ENCODE measurements around the gene RAB40B.

Gene RAB40B

DNA sequence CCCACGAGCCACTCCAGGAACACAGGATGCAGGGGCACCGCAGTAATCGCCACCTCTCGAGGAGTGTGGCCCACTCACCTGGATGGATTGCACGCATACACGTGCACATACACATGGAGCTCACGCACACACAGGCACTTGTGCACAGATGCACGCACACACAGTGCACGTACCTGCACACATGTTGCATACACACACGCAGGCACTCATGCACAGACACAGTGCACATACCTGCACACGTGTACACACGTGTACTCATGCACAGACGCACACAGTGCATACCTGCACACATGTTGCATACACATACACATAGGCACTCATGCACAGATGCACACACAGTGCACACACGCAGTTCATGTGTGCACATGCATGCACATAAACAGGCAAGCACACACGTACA is 38.6 kb downstream of the RAB40B start:
- TF ChIP-seq, protein P1, sequence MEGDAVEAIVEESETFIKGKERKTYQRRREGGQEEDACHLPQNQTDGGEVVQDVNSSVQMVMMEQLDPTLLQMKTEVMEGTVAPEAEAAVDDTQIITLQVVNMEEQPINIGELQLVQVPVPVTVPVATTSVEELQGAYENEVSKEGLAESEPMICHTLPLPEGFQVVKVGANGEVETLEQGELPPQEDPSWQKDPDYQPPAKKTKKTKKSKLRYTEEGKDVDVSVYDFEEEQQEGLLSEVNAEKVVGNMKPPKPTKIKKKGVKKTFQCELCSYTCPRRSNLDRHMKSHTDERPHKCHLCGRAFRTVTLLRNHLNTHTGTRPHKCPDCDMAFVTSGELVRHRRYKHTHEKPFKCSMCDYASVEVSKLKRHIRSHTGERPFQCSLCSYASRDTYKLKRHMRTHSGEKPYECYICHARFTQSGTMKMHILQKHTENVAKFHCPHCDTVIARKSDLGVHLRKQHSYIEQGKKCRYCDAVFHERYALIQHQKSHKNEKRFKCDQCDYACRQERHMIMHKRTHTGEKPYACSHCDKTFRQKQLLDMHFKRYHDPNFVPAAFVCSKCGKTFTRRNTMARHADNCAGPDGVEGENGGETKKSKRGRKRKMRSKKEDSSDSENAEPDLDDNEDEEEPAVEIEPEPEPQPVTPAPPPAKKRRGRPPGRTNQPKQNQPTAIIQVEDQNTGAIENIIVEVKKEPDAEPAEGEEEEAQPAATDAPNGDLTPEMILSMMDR (IDR thresholded peaks at IDR 0.05; ENCODE audit: low read depth, low read length), result no peak
- TF ChIP-seq EZH2phosphoT487 (IDR thresholded peaks at IDR 0.05; ENCODE audit: low read depth), result no peak
- no peak overlapping the region for H2AFZ ChIP-seq (ENCODE audit: low read depth, low read length)
- H3K79me2 ChIP-seq (ENCODE audit: low read length), result no peaks in the 10 kb centered on the region
- H3K4me1 ChIP-seq (ENCODE audit: low read length), result no peaks in the 10 kb centered on the region
- H3K4me3 ChIP-seq (ENCODE audit: low read length), result no peak overlapping the region
- H3K27me3 ChIP-seq (ENCODE audit: low read depth, low read length), result no peaks in the 10 kb centered on the region
- no peaks in the 10 kb centered on the region for H3K9me3 ChIP-seq (ENCODE audit: insufficient read depth, low read length)
- H3K36me3 ChIP-seq (replicated peaks; ENCODE audit: low read depth, low read length), result no peaks in the 10 kb centered on the region
- no peak overlapping the region for H3K4me2 ChIP-seq (ENCODE audit: low read length)
- H3K27ac ChIP-seq (ENCODE audit: low read length), result no peak overlapping the region
- H4K20me1 ChIP-seq (ENCODE audit: insufficient read depth, low read length), result no peaks in the 10 kb centered on the region
- no peak overlapping the region for H3K9ac ChIP-seq (ENCODE audit: low read length)

DNA sequence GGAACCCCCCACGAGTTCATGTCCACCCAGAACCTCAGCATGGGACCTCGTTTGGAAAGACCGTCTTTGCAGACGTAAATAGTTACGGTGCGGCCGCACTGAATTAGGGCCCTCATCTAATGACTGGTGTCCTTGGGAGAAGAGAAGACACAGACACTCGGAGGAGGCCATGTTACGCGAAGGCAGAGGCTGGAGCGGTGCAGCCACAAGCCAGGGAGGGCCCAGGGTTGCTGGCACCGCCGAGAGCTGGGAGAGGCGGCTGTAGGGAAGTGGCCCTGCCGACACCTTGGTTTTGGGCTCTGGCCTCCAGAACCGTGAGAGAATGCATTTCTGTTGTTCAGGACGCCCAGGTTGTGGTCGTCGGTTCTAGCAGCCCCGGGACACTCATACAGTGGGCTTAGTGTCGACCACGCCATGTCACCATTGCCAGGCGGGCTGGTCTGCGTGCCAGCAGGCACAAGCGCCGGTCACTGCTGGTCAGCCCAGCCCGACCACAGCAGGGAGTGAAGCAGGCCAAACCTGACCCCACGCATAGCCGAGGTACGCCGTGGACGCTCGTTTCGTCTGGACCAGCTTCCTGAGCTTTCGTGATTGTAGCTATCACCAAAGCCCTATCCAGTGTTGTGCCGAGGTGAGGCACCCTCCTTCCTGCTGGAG is 39.6 kb downstream of the RAB40B start:
- Histone ChIP-seq H3K4me1 (ENCODE audit: low read length) (no peaks in the 10 kb centered on the region), H3K79me2 (ENCODE audit: low read length) (no peaks in the 10 kb centered on the region), H3K36me3 (replicated peaks; ENCODE audit: low read depth, low read length) (no peaks in the 10 kb centered on the region), H2AFZ (ENCODE audit: low read depth, low read length) (no peak overlapping the region), H3K4me2 (ENCODE audit: low read length) (no peak overlapping the region), H3K27ac (ENCODE audit: low read length) (no peak overlapping the region), H4K20me1 (ENCODE audit: insufficient read depth, low read length) (no peaks in the 10 kb centered on the region), H3K27me3 (ENCODE audit: low read depth, low read length) (no peaks in the 10 kb centered on the region), H3K9me3 (ENCODE audit: insufficient read depth, low read length) (no peaks in the 10 kb centered on the region), H3K9ac (ENCODE audit: low read length) (no peak overlapping the region), H3K4me3 (ENCODE audit: low read length) (no peak overlapping the region)
- no peak for TF ChIP-seq EZH2phosphoT487 (IDR thresholded peaks at IDR 0.05; ENCODE audit: low read depth)
- TF ChIP-seq, protein P1 (IDR thresholded peaks at IDR 0.05; ENCODE audit: low read depth, low read length), result no peak

DNA sequence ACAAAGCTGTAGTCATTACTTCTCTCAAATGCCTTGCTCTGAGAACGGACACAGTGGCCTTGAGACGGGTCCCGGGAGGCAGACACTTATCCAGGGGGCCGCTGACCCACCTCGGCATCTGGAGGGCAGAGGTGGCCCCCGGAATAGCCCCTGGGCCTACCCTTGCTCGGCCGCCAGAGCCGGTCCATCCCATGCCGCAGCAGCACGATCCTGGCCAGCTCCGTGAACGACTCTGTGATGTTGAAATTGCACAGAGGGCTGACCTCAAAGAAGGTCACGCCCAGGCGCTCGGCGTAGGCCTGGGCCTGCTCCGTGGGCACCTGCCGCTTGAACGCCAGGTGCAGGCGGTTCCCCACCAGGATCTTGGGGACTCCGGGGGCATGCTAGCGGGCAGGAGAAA is 40.2 kb downstream of the RAB40B start:
- no peaks in the 10 kb centered on the region for H4K20me1 ChIP-seq (ENCODE audit: insufficient read depth, low read length)
- H3K9me3 ChIP-seq (ENCODE audit: insufficient read depth, low read length), result no peaks in the 10 kb centered on the region
- no peak overlapping the region for H3K27ac ChIP-seq (ENCODE audit: low read length)
- H3K9ac ChIP-seq (ENCODE audit: low read length), result no peak overlapping the region
- no peak overlapping the region for H3K4me2 ChIP-seq (ENCODE audit: low read length)
- no peak for TF ChIP-seq EZH2phosphoT487 (IDR thresholded peaks at IDR 0.05; ENCODE audit: low read depth)
- TF ChIP-seq, protein P1 (IDR thresholded peaks at IDR 0.05; ENCODE audit: low read depth, low read length), result no peak
- H3K36me3 ChIP-seq (replicated peaks; ENCODE audit: low read depth, low read length), result no peaks in the 10 kb centered on the region
- no peaks in the 10 kb centered on the region for H3K27me3 ChIP-seq (ENCODE audit: low read depth, low read length)
- H3K4me1 ChIP-seq (ENCODE audit: low read length), result no peaks in the 10 kb centered on the region
- H3K4me3 ChIP-seq (ENCODE audit: low read length), result no peak overlapping the region
- no peak overlapping the region for H2AFZ ChIP-seq (ENCODE audit: low read depth, low read length)
- no peaks in the 10 kb centered on the region for H3K79me2 ChIP-seq (ENCODE audit: low read length)

DNA sequence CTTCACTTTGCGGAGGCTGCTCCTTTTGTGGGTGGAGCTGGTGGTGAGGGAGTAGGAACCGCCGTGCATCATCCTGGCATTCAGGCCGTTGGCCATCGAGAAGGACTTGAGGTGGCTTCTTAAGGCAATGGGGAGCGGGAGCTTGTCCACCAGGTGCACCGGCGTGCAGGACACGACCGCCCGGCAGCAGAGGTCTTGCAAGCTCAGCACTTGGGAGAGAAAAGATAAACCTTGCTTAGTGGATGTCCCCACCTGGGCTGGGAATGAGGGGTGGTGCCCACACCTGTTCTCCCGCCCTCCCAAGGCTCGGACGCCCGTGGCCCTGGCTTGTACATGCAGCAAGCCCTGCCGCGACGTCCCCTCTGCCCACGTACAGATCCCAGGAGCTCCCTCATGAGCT is 40.6 kb downstream of the RAB40B start:
- no peaks in the 10 kb centered on the region for H3K9me3 ChIP-seq (ENCODE audit: insufficient read depth, low read length)
- H3K36me3 ChIP-seq (replicated peaks; ENCODE audit: low read depth, low read length), result no peaks in the 10 kb centered on the region
- H3K27ac ChIP-seq (ENCODE audit: low read length), result no peak overlapping the region
- TF ChIP-seq, protein P1 (IDR thresholded peaks at IDR 0.05; ENCODE audit: low read depth, low read length), result no peak
- TF ChIP-seq EZH2phosphoT487 (IDR thresholded peaks at IDR 0.05; ENCODE audit: low read depth), result no peak
- H3K79me2 ChIP-seq (ENCODE audit: low read length), result no peaks in the 10 kb centered on the region
- H3K4me2 ChIP-seq (ENCODE audit: low read length), result no peak overlapping the region
- H2AFZ ChIP-seq (ENCODE audit: low read depth, low read length), result no peak overlapping the region
- H3K27me3 ChIP-seq (ENCODE audit: low read depth, low read length), result no peaks in the 10 kb centered on the region
- H3K4me1 ChIP-seq (ENCODE audit: low read length), result no peaks in the 10 kb centered on the region
- H3K9ac ChIP-seq (ENCODE audit: low read length), result no peak overlapping the region
- no peaks in the 10 kb centered on the region for H4K20me1 ChIP-seq (ENCODE audit: insufficient read depth, low read length)
- H3K4me3 ChIP-seq (ENCODE audit: low read length), result no peak overlapping the region
